Endodermal cell (in vitro differentiated cells): ENCODE results near the gene SIM1. TPM values are rescaled to one million over a fixed set of nuclear protein-coding genes. Genes with fewer than 3 reads are reported as not detected.

Experiments
- DNase-seq: peaks from one replicate; pipeline ENCODE4 v3.0.0-alpha.2; 2017
- H3K27ac ChIP-seq: 2 replicates; pipeline ENCODE4 v1.5.1; 2013; ENCODE audit warnings: mild to moderate bottlenecking, low read depth, low read length, moderate library complexity
- H3K27me3 ChIP-seq: 2 replicates; pipeline ENCODE4 v1.6.1; 2013; ENCODE audit warnings: mild to moderate bottlenecking, low read length, moderate library complexity; ENCODE audit not compliant: insufficient read depth, control insufficient read depth, poor library complexity, severe bottlenecking
- H3K36me3 ChIP-seq: 2 replicates; pipeline ENCODE4 v1.7.0; 2013; ENCODE audit warnings: mild to moderate bottlenecking, low read length, moderate library complexity; ENCODE audit not compliant: control insufficient read depth, insufficient read depth
- H3K4me1 ChIP-seq: one replicate; pipeline ENCODE4 v1.7.0; 2013; ENCODE audit warnings: low read length; ENCODE audit not compliant: control insufficient read depth, insufficient read depth
- H3K4me3 ChIP-seq: 2 replicates; pipeline ENCODE4 v1.5.1; 2013; ENCODE audit warnings: mild to moderate bottlenecking, low read length, moderate library complexity
- H3K9ac ChIP-seq: 2 replicates; pipeline ENCODE4 v1.6.1; 2013; ENCODE audit warnings: mild to moderate bottlenecking, low read length, moderate library complexity; ENCODE audit not compliant: poor library complexity, severe bottlenecking; ENCODE audit errors: extremely low read depth
- H3K9me3 ChIP-seq: 2 replicates; pipeline ENCODE4 v1.6.1; 2013; ENCODE audit warnings: mild to moderate bottlenecking, low read length, moderate library complexity; ENCODE audit not compliant: control insufficient read depth
- H3K27ac Mint-ChIP-seq: 2 replicates; pipeline ENCODE4 v1.8.0; 2020; ENCODE audit warnings: mixed read lengths
- H3K27me3 Mint-ChIP-seq: 2 replicates; pipeline ENCODE4 v1.8.0; 2021; ENCODE audit warnings: mild to moderate bottlenecking, mixed read lengths; ENCODE audit not compliant: insufficient read depth
- H3K36me3 Mint-ChIP-seq: 2 replicates; pipeline ENCODE4 v1.8.0; 2020; ENCODE audit warnings: low read depth, mixed read lengths
- H3K4me1 Mint-ChIP-seq: 2 replicates; pipeline ENCODE4 v1.8.0; 2020; ENCODE audit warnings: mixed read lengths
- H3K4me3 Mint-ChIP-seq: 2 replicates; pipeline ENCODE4 v1.8.0; 2020; ENCODE audit warnings: mild to moderate bottlenecking, moderate library complexity, mixed read lengths
- H3K9me3 Mint-ChIP-seq: 2 replicates; pipeline ENCODE4 v1.8.0; 2020; ENCODE audit warnings: mild to moderate bottlenecking, mixed read lengths
- WGBS, 2 experiments: methylation state at CpG; one replicate each; pipeline versions ENCODE4 v1.1.5 to v1.1.7; 2013; ENCODE audit warnings: missing lambda C conversion rate in 2 of 2, mixed read lengths in 1 of 2; ENCODE audit not compliant: insufficient coverage in 1 of 2, insufficient read length in 1 of 2; 5-methylcytosine and 5-hydroxymethylcytosine counted together
- total RNA-seq, 2 donors: library from RNA; stranded (reverse); fragmentation: NEBNext Ultra II Directional in 1 of 2; extraction: Animal tissue kit (Norgen Biotek cat#: 25700) in 1 of 2; gene quantifications; 2 replicates in 1 of 2; 3 replicates in 1 of 2; pipeline ENCODE4 v1.2.1, GENCODE V29; 2021
- TF ChIP-seq, protein P1 (sequence below): fragments of 200-600 bp; sonication (generic); conservative IDR thresholded peaks from 2 replicates; pipeline ENCODE4 v1.5.0; 2021; ENCODE audit warnings: antibody characterized with exemption, mild to moderate bottlenecking

SIM1 gene
- total RNA-seq, 2 donors from 2014 or later: 0.07 to 0.31 TPM

DNA sequence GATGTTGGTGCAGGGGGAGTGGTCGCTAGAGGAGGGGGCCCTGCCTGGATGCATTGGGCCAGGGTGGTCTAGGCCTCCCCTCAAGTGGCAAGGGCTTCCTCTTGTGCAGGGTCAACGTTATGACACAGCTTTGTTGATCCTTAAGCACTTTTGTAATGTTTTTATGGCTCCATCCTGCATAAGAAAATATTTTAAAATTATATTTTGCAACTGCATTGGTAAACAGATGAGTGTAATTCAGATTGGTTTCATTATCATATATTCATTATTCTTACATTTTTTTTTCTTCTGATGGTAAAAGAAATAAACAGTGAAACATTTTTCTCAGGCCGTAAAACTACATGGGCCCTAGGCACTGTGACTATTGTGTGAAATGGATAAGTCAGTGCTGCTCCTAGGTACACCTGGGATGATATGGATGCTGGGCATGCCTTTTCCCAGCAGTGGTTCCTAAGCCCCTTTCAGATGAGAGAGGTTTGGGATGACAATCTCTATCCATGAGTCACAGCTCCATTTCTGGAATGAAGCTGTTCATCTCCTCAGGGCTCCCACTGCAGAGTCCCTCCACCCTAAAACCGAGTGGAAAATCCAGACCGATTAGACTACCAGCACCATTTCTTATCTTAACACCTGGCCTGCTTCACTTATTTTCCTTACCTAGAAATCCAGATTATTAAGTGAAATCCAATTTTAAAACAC lies 5.8 kb upstream of the SIM1 start:
- 76 to 86% methylated on average over 2 to 5 of the region's 5 CpGs for WGBS, 2 experiments
- H3K27ac Mint-ChIP-seq: no peak overlapping the region
- peaks cover 32% of the 10 kb centered on the region for H3K27me3 Mint-ChIP-seq
- H3K4me1 Mint-ChIP-seq: peaks cover 32% of the 10 kb centered on the region
- H3K4me1 ChIP-seq: peaks cover 14% of the 10 kb centered on the region
- no peaks in the 10 kb centered on the region for H3K9me3 Mint-ChIP-seq
- TF ChIP-seq, protein P1, sequence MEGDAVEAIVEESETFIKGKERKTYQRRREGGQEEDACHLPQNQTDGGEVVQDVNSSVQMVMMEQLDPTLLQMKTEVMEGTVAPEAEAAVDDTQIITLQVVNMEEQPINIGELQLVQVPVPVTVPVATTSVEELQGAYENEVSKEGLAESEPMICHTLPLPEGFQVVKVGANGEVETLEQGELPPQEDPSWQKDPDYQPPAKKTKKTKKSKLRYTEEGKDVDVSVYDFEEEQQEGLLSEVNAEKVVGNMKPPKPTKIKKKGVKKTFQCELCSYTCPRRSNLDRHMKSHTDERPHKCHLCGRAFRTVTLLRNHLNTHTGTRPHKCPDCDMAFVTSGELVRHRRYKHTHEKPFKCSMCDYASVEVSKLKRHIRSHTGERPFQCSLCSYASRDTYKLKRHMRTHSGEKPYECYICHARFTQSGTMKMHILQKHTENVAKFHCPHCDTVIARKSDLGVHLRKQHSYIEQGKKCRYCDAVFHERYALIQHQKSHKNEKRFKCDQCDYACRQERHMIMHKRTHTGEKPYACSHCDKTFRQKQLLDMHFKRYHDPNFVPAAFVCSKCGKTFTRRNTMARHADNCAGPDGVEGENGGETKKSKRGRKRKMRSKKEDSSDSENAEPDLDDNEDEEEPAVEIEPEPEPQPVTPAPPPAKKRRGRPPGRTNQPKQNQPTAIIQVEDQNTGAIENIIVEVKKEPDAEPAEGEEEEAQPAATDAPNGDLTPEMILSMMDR: no peak
- no peaks in the 10 kb centered on the region for H3K36me3 ChIP-seq
- H3K9ac ChIP-seq: no peak overlapping the region
- H3K9me3 ChIP-seq: no peaks in the 10 kb centered on the region
- peak; percentile 5 for DNase-seq
- no peak overlapping the region for H3K27ac ChIP-seq
- H3K27me3 ChIP-seq: peaks cover 92% of the 10 kb centered on the region
- H3K4me3 ChIP-seq: no peak overlapping the region
- H3K4me3 Mint-ChIP-seq: no peak overlapping the region
- H3K36me3 Mint-ChIP-seq: no peaks in the 10 kb centered on the region

DNA sequence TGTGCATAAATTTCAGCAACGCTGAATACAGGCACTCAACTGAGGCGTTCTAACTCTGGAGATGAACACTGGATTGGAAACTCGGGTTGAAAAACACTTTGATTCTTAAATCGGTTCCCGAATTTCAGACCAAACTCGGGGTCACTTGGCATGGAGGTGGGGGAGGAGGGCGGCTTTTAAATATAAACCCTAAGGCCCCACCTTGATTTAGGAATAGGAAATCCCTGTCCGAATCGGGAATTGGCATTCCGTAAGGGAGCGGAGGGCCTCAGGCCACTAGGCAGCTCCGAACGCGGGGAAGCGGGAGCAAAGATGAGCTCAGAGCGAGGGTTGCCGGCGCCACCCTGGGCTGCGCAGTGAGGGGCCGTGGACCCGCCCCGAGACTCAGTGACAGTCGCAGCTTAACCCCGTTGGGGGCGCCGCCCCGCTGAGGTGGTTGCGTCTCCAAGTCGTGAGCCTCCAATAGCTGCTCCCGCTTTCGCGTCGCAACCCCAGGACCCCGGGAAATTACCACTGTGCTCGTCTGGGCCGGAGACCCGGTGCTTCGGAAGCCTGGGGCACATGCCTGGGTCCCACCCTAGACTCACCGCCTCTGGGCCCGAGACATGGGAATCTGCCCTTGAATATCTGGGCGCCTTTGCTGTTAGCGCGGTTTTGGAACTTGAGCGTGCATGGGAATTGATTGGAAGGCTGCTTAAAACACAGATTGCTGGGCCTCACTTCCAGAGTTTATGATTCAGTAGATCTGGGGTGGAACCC lies 4.6 kb upstream of the SIM1 start:
- peak overlapping the region; percentile 22 for H3K4me3 Mint-ChIP-seq
- Histone ChIP-seq H3K9ac (no peak overlapping the region), H3K9me3 (no peaks in the 10 kb centered on the region), H3K27ac (no peak overlapping the region), H3K4me1 (peaks cover 14% of the 10 kb centered on the region), H3K4me3 (no peak overlapping the region), H3K27me3 (peaks cover 98% of the 10 kb centered on the region), H3K36me3 (no peaks in the 10 kb centered on the region)
- no peaks in the 10 kb centered on the region for H3K9me3 Mint-ChIP-seq
- DNase-seq: peak; percentile 70
- H3K4me1 Mint-ChIP-seq: peaks cover 32% of the 10 kb centered on the region
- WGBS, 2 experiments: 11 to 15% methylated on average over 21 to 44 of the region's 44 CpGs
- H3K36me3 Mint-ChIP-seq: no peaks in the 10 kb centered on the region
- peaks cover 23% of the 10 kb centered on the region for H3K27me3 Mint-ChIP-seq
- TF ChIP-seq, protein P1: no peak
- H3K27ac Mint-ChIP-seq: no peak overlapping the region

GRCh38 chr6:100468016-100468622 lies 3.4 kb upstream of the SIM1 start:
- H3K9me3 ChIP-seq: no peaks in the 10 kb centered on the region
- no peak overlapping the region for H3K4me3 ChIP-seq
- H3K9ac ChIP-seq: no peak overlapping the region
- H3K4me1 Mint-ChIP-seq: peaks cover 41% of the 10 kb centered on the region
- H3K27me3 ChIP-seq: peaks cover 98% of the 10 kb centered on the region
- peaks cover 11% of the 10 kb centered on the region for H3K4me1 ChIP-seq
- no peak overlapping the region for H3K4me3 Mint-ChIP-seq
- TF ChIP-seq, protein P1: no peak
- 58 to 80% methylated on average over 1 to 5 of the region's 6 CpGs for WGBS, 2 experiments
- no peaks in the 10 kb centered on the region for H3K36me3 ChIP-seq
- H3K27me3 Mint-ChIP-seq: peaks cover 13% of the 10 kb centered on the region
- no peaks in the 10 kb centered on the region for H3K9me3 Mint-ChIP-seq
- H3K27ac ChIP-seq: no peak overlapping the region
- DNase-seq: no peak
- no peak overlapping the region for H3K27ac Mint-ChIP-seq
- H3K36me3 Mint-ChIP-seq: no peaks in the 10 kb centered on the region
